ENCODE data around the gene CDH12.

DNA sequence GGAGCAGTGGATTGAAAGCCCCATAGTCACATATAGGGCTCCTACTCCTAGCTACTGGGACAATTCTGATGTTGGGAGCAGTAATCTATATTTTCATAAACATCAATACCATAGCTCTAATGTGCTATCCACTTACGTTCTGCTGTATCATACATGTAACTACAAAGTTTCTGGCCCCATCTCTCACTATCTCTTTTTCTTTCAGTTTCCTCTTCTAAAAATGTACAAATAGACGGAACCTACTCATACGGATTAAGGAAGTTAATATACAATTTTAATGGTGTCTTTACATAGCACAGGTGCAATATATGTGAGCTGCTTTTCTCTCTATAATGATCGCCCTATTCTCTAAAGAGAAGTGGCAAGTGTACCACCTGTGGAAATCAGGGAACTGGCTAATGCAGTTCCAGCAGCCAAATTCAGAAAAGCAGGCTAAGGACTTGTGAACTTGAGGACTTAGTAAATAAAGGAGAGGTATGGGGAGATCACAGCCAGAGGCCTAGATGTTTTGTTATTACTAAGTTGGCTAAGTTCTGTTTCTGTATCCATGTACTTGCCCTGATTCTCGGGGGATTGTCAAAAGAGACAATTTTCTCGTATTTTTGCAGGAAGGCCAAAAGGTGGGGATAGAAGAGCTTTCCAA lies 1021.9 kb downstream of the CDH12 start:
- TF ChIP-seq CTCF (IDR thresholded peaks at IDR 0.05; ENCODE audit: insufficient read depth, low read length, poor library complexity, severe bottlenecking) (no peak), EZH2phosphoT487 (conservative IDR thresholded peaks at IDR 0.05; ENCODE audit: low read length) (no peak)
